Left renal pelvis (tissue), 4 donors: ENCODE results near the gene CREB3L1. TPM values are rescaled to one million over a fixed set of nuclear protein-coding genes. Genes with fewer than 3 reads are reported as not detected.

Experiments used
- DNase-seq, 4 donors: peaks; one replicate each; pipeline ENCODE4 v3.0.0-alpha.2; 2013; ENCODE audit warnings: low read depth in 4 of 4, low spot score in 3 of 4
- polyA plus RNA-seq, 4 donors: library from polyadenylated mRNA; unstranded; fragments of 120-200 nt; gene quantifications; one replicate each; pipeline ENCODE4 v1.2.1, GENCODE V29; 2013; ENCODE audit not compliant: insufficient read length in 4 of 4

The CREB3L1 gene
- polyA plus RNA-seq, 4 donors: 15.7 to 73.2 (median 19.8) TPM

- DNase-seq: no peak
Observed at GRCh38 chr11:46271875-46272815, 5.3 kb upstream of the CREB3L1 start.

DNA sequence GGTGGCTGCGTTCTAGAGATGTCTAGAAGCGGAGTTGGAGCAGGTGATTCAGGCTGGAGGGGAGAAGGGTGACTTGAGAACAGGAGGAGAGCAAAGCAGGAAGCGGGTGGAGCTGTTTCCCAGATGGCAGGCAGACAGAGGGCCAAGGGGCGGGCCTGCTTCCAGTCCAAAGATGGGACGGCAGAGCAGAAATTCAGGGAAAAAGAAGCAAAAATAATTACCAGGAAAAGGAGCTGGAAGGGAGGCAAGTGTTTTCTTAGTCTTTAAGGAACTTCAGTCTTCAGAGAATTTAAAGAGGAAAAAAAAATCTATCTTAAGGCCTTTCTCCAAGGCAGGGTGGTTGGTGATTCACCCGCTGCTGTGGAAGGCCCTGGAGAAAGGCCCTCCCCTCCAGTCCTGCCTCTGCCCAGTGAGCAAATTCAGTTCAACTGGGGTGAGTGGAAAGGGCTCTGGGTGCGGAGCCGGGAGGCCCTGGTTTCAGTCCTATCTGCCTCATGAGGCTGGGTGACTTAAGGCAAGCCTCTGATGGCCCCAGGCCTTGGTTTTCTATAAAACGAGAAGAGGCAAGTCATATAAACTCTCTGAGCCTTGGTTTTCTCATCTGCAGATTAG is 4.5 kb upstream of the CREB3L1 start:
- DNase-seq: no peak

- DNase-seq: no peak
Observed at GRCh38 chr11:46273511-46274205, 3.8 kb upstream of the CREB3L1 start.

DNA sequence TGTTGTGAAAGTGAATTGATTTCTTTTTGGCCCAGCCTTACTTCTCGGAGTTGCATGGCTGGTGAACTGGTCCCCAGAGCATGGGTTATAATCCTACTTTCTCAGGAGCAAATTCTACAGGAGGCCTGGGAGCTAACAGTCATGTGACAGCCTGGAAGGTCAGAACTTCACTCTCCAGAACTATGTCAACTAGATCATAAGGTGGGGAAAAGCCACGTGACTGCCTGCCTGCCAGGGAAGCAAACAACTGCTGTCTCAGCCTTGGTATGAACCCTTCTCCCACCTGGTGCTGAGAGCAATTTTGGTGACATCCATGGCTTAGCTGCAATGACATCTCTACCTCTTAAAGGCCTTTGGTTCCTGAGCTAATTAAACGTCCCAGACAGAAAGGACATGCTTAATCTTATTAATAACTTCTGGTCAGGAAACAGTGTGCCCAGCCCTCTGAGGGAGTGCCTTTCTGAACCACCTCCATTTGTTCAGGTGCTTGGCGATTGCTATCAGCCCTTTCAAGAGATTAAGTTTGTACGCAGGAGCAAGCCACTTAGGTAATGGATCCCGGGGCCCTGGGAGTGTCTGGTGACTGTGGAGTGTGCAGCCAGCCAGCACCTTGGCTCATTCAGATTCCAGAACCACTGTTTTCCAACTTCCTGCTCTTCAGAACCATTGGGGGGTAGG is 1.4 kb upstream of the CREB3L1 start:
- no peak for DNase-seq

DNA sequence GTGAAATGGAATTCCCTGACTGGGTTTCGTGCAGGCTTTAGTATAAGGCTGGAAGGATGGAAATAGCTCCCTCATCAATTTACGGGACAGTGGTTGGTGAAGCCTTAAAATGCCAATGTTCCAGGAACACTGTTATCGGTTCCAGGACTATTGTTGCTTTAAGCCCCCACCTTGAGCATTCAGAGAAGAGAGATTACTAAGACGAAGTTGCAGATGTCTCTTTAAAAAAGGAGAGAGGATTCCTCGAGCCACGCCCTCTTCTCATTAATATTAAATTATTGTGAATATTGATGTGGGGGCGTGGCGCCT is 195 bp upstream of the CREB3L1 start:
- DNase-seq: no peak

DNA sequence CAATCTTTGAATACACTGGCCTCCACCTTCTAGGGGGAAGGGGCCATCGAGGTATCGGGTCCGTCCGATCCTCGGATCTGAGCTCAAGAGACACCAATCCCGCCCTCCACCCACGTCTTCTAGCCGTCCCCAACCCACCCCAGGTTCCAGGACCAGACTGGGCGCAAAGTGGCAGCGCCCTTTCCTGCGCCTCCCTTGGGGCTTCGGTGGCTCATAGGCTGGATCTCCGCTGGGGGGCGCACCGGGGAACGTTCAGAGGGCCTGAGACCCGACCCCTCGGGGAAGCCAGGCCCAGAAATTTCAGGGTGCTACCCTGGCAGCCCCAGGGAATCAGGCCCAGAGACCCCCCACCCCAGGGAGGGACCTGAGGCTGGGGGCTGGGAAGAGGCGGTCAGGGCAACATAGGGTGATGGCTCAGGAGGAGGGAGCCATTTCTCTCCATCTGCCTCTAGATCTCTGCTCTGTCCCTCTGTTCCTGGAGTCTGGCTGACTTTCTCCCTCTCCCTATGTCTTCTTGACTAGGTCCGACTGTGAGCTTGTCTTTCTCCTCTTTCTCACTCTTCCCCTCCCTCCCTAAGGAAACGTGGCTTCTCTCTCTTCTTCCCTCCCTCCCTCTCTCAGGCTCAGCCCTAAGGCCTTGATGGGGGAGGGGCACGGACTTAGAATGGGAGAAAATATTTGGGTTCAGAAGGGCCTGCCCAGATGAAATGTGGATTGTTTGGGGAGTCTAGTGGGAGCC is 1.1 kb downstream of the CREB3L1 start:
- no peak for DNase-seq

GRCh38 chr11:46279126-46280099 is 2.0 kb downstream of the CREB3L1 start:
- DNase-seq: no peak

DNA sequence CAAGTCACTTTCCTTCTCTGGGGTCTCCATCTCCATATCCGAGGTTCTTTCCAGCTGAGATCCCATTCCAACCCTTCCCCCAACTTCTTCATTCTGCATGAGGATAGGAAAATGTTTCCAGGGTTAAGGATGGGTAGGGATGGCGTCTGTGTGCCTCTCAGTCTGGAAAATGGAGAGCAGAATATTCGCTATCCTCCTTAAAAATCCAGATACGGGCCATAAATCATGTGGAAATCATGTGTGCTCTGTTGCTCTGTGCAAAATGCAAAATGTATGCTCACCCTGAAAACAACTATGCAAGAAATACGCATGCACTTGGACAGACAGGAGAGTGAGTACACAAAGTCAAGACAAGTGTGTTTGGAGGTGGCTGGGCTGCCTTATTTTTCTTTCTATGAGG is 3.2 kb downstream of the CREB3L1 start:
- no peak for DNase-seq

DNA sequence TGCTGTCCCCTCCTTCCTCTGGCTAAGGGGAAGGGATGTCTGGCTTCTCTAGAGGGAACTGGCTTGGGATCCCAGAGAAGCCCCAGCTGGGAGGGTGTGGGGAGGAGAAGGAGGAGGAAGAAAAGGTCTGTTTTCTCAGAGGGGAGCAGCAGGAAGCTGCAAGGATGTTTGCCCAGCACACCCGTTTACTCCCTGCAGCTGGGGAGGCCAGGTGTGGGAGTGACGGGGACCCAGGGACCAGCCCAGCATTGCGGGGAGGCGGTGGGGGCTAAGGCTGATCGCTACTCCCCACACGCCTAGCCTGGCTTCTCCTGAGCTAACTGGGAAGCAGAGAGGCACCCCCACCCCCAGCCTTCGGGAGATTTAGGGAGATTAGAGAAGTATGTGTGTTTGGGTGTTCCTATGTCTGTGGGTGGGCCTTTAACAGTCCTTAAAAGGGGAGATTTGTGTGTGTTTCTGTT is 3.9 kb downstream of the CREB3L1 start:
- no peak for DNase-seq

GRCh38 chr11:46285173-46285572 is 7.7 kb downstream of the CREB3L1 start:
- no peak for DNase-seq

- no peak for DNase-seq
Observed at GRCh38 chr11:46285594-46286033, 8.2 kb downstream of the CREB3L1 start.

- no peak for DNase-seq
Observed at GRCh38 chr11:46286789-46287188, 9.3 kb downstream of the CREB3L1 start.

- no peak for DNase-seq
Observed at GRCh38 chr11:46288451-46288850, 11.0 kb downstream of the CREB3L1 start.

GRCh38 chr11:46290011-46290410 is 12.5 kb downstream of the CREB3L1 start:
- no peak for DNase-seq

DNA sequence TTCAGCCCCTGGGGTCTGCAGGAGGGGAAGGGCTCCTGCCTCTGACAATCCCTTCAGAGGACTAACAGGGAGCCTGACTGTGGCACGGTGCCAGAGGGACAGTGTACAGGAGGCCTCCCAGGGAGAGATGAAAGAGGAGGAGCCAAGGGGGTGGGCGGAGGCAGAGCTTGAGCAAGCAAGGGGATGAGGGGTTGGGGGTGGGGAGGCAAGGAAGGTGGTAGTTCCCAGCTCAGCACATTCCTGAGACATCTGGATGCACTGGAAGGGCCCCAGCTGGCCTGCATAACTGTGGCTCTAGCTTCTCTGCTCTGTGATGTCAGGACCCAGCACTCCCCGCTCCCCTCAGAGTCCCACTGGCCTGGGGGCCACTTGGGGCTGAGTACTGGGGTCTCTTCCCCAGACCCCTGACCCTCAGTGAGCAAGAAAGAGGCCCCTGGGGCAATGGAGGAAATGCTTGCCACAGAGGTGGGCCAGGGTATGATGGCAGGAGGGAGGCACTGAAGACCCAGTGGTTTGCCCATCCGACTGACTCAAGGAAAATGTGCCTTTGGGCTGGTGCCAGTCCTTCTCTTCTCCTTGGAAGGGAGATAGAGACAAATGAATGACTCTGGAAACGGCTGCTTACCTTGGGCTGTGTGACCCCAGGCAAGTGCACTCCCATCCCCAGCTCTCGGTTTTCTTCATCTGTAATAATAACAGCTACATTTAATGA is 13.3 kb downstream of the CREB3L1 start:
- DNase-seq: peak in 3 of 4 donors; percentile 77 to 83 (median 83)

DNA sequence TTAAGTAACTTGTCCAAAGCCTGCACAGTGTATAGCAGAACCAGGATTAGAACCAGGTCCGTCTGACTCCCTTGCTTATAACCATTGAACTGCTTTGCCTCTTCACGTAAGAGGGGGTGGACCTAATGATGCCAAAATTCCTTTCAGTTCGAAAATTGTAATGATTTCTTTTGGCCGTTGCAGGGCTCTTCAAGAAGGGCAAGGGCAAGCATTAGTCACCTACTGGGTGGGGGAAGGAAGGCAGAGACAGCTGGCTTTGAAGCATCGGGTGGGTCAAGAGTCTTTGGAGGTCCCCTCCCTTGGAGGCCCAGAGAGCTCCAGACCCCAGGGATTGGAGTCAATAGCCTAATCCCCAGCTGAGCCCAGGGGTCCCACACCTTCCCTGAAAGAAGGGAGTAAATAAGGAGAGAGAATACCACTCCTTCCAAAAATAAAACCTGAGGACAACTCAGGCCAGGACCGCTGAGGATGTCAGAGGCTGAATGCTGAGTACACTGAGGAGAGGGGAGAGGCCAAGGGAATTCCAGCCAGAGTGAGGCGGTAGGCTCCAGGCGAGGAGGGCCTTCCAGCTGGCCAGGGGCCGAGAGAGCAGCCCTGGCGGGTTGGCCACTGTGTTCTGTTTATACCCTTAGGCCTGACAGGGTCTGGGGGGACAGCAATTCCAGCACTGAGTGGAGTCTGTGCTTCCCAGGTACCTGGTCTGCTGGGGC is 14.1 kb downstream of the CREB3L1 start:
- no peak for DNase-seq

DNA sequence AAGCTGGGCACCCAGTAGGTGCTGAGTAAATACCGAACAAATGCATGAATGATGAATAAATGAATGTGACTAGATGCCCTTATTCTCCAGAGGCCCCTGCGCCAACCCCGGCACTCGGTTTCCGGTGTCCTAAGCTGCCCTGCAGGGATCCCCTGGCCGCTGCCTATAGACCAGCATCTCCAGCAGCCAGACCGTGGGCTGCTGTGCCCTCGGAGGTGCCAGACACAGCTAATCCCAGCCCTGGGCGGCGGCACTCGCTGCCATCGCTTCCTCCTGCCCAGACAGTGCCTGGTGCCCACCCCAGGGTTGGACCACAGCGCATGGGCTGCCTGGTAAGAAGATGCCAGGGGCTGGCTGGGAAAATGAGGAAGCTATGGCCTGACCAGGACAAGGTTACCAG is 15.6 kb downstream of the CREB3L1 start:
- no peak for DNase-seq

GRCh38 chr11:46293641-46294103 is 16.2 kb downstream of the CREB3L1 start:
- DNase-seq: no peak
